GM20431 (cell line): Measurements from ENCODE around the gene CAMKMT.

ENCODE experiments used
- in situ Hi-C: fragments of 300-500 bp; cut with MseI, MboI; formaldehyde crosslinking; loops from one replicate; pipeline ENCODE4 v1.15.0; 2020; ENCODE audit warnings: low sequenced_read_pairs; ENCODE audit not compliant: unreplicated experiment

The CAMKMT gene

DNA sequence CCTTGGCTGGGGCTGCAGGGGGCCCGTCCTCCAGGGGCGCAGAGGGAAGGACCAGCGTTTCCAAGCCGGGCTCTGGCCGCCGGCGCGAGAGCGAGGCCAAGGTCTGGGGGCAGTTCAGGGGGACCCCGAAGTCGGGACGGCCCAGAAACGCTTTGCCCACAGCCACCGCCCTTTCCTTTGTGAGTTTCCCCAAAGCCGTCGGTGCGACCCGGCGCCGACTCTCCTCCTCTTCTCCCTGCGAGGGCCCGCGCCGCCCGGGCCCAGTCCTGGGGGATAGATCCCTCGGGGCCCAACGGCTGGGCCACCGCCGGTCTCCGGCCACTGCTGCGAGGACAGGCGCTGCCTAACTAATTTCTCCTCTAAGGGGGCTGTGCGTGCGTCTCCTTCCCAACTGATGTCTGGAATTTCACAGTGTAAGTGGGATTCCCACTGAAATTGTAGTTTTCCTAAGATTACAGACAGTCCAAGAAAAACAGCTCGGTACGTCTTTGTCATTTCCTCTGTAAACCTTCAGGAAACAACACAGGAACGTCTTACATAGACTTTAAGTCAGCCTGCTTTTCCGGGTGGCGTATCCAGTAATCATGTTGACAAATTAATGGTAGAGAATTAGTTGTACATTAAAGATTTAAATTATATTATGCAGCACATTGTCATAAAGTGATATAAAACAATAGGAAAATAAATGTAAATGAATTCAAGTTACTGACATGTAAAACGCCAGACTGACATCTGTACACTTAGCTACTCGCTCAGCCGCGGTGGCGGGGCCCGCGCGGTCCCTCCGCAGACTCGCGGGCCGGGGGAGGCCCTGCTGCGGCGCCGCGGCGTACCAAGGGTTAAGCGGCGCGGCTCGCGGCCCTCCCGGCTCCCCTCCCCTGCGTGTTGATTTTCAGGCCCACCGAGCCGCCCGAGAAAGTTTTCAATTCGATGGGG lies 440.4 kb downstream of the CAMKMT start:
- in situ Hi-C loops = no loop called here

DNA sequence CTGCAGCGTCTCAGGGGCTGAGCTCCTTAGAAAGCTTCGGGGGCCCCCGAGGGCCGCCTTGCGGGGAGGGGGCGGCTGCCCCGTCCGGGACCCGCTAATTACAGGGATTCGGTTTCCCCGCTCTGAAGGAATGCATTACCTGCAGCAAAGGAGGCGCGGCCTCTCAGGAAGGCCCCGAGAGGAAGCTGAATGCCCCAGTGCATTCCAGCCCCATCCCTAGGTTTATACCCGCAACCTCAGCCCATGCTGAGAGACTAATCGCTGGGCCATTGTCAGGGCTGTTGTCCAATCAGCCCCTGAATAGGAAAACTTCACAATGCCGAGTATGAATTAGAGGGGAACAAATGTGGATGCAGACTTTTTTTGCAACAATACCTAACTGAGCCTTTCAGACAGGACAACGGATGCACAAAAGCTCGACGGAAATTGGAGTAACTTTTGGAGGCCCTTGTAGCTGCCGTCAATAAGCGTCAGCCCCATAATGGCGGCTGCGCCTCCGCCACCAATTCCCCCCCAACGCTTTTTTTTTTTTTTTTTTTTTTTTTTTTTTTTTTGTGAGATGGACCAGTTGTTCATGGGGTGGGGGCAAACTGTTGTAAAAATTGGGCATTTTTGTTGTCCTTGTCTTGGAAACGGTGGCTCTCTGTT lies 441.2 kb downstream of the CAMKMT start:
- in situ Hi-C loops = no loop called here

DNA sequence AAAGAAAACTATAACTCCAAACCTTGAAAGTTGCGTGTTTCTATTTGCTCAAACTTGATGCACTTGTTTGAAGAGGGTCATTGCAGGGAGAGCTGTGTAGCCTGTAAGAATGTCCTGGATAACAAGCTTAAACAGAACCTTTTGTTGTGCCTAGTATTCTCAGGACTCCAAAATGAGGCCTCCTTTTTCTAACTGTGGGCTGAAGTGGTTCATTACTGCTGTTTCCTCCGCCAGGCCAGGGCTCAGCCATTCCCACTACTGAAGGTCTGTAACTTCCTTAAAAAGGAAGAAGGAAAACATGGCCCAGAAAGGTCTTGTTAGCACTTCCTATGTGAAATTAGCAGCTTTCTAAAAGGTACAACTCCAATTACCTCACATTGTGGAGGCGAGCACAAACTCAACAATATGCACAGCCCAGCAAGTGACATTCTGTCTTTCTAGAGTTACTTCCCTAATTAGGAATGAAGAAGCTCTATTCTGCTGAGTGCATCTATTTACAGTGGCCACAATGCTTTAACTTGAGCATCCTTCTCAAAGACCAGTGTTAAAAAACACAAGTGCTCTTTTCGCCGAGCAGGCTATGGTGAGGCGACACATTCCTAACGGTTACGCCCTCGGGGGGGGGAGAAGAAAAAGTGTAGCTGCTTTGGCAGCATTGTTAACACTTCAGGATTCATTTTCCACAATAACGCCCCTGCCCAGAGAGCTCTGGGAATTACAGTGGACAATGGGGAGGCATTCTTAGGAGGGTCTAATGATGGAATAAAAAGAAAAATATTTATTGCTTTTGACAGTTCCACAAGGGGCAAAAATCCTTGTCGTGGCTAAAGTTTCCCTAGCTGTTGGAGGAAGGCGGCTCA lies 442.9 kb downstream of the CAMKMT start:
- in situ Hi-C loops = no loop called here

DNA sequence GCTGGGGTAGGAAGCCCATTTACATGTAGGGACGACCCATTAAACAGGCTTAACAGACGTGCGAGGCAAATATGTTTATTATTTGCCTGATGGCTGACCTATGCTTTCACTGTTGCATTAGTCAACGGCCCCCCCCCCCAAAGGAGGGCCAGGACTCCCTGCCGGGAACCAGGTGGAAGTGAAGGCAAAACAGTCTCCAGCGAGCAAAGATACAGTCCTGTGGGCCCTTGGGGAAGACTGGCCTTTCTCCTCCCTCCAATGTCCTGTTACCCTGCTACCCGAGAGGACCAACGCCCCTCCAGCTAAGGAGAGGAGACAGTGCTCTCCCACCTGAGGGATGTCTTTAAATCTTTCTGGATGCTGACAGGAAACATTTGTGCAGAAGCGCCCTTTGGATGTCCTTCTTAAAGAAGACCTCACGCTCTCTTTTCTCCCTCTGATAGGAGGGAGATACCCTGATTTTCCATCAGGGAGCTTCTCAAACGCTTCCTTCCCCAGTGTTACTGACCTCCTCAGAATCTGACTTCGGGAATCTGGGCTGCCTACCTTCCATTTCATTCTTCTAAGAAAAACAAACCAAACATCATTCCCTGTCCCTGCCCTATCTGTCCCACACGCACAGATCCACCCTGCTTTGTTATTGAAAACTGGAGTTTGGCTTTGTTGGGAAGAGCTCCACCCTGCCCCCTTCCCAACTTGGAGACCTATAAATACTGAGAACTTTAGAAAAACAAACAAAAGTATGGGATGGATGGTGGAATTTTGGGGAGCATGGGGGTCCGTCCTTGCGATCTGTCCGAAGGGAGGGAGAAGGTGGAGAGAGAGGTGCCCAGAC lies 443.9 kb downstream of the CAMKMT start:
- in situ Hi-C loops = no loop called here

DNA sequence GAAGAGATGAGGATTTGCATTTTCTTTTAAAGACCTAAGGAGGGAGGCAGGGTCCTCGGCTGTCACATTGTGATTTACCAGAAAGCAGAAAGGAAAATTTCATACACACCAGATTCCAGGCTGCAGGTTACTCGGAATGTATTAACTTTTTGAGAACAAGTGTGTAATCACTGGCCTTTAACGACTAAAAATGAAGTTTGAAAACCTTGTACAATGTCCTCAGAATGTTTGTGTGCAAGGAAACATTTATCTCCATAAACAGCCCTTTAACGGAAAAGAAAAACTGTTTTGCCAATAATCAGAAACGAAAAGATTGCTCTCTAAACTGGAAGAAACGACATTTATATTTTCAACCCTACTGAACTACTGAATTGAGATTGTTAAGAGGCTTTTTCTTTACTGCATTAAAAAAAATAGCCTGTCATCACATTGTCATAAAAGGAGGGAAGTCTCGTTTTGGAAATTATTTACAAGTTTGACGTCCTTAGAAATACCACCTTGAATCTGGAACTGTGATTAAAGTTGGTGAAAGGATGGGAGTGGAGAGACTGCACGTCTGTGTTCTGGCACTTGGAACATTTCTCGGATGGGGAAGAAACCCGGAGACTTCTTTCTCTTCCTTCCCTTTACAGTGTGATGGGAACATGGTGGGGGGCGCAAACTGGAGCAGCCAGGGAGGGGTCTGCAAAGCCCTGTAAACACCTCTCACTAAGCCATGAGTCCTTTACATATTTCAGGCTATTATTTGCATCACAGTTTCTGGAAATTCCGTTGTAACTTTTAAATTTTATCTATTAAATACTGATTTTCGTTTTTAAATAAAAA lies 445.7 kb downstream of the CAMKMT start:
- in situ Hi-C loops = no loop called here

DNA sequence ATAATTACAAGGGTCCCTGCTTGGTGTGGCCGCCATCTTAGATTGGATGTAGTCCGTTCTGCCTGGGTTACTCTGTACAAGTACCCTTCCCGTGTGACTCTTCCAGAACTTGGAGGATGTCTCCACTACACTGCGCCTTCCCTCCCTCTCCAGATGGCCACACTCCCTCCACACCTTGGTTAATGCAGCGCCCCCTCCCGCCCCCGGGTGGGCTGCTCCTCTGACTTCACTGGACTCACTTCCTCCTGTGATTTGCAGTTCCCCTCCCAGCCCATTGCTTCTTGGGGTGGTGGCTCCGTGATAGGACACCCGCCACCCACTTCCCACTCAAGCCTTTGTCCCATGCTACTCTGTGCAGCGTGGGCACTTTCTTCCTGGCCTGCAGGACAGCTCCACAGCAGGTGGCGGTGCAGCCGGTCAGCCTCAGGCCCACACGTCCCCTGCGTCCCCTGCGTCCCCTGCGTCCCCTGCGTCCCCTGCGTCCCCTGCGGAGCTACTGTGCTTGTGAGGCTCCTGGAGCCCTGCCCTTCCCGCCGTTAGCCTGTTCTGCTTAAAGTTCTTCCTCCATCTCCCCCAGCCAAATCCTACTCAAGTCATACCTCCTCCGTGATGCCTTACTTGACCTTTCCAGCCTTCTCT lies 449.3 kb downstream of the CAMKMT start:
- in situ Hi-C loops = no loop called here

DNA sequence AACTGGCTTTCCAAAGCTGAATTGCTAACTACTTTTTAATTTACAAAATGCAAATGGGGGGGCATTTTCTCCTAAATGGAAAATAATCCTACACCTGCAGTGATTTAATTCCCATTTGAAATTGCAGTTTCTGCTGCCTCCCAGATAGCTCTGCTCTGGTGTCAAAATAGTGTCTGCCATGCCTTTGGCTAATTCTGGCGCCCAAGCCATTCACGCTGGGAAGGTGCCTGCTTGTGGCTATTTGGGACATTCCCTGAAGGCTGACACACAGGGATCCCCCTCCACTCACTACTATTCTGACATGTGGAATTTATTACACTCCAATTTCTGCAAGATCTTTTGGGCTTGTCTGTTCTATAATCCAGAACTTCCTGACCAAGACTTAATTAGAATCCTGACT lies 451.4 kb downstream of the CAMKMT start:
- in situ Hi-C loops = no loop called here

DNA sequence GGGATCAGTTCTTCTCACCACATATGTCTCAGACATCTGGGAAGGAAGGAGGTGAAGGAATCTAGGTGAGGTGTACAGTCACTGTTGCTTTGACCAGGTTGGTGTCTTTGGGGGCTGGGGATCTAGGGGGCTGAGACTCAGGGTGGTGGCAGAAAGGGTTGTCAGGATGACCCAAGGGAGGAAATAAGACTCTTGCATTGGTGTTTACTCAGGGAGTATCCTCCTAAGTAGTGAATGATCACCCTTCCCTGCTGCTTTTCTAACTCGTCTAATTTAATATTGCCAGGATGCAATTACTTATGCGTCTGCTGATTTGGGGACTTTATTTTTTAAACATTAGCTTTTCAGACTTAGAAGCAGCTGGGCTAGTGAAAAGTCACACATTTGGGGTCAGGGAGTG lies 451.9 kb downstream of the CAMKMT start:
- in situ Hi-C loops = no loop called here

DNA sequence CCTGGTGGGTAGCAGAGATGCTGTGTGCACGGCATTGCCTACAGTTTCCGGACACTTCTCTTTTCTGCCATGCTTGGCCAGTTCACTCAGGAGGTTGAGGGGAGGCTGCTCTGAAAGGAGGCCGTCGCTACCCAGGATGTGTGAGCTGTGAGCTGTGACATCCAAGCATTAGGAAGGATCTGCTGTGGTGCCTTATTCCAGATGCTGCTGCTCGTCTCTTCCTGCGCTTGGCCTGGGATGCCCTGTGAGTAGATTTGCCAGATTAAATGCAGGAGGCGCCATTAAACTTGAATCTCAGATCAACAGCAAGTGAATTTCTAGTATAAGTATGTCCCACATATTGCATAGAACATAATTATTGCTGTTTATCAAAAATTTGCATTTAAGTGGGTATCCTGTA lies 455.5 kb downstream of the CAMKMT start:
- in situ Hi-C loops = no loop called here

DNA sequence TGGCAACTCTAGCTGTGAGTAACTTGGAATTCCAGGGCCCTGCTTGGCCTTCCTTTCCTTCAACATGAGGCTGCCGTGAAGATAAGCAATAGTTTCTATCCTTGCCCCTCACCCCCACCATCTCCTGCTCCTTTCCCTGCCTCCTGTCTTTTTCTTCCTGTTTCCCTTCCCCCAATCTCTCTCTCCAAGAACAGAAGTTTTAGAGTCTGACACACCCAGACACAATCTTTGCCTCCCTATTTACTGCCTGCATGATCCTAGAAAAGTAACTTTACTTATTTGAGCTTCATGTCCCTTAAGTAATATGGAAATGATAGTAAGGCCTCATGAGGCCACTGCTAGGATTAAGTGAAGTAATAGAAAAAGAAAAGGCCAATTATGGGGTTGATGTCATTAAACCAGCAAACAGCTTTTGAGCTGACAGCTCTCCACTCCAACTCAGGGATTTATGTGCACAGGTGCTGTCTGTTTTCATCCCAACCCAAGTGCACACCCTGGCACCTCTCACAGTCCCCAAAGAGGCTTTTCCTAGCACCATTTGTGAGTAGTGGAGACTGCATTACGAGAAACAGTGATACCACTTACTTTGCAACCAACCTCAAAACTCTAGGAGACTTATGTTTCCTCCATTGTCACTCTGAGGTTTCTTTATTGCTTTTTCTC lies 456.1 kb downstream of the CAMKMT start:
- in situ Hi-C loops = no loop called here

DNA sequence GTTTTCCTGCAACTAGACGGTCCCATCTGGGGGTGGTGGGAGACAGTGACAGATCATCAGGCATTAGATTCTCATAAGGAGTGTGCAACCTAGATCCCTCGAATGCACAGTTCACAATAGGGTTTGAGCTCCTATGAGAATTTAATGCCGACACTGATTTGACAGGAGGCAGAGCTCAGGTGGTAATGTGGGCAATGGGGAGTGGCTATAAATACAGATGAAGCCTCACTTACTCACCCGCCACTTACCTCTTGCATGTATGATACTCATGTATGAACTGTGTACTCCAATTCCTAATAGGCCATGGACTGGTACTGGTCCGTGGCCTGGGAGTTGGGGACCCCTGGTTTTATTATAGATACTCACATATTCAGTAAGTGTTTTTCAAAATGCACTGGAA lies 457.3 kb downstream of the CAMKMT start:
- in situ Hi-C loops = no loop called here

DNA sequence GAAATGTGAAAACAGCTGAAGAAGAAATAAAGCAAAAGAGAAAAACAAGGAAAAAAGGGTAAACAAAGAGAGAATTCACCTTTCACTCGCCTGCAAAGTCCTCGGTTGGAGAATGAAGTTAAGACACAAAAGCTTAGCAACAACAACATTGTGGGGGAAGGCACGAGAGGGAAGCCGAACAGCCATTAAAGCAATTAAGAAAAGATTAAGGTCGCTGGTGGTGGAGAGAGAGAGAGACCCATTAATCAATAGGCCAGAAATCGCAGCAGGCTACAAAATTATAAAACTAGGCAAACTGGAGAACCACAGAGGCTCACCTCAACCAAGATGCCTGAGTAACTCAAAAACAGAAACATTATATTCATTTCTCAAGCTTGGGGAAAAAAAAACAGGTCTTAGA lies 459.8 kb downstream of the CAMKMT start:
- in situ Hi-C loops = no loop called here

DNA sequence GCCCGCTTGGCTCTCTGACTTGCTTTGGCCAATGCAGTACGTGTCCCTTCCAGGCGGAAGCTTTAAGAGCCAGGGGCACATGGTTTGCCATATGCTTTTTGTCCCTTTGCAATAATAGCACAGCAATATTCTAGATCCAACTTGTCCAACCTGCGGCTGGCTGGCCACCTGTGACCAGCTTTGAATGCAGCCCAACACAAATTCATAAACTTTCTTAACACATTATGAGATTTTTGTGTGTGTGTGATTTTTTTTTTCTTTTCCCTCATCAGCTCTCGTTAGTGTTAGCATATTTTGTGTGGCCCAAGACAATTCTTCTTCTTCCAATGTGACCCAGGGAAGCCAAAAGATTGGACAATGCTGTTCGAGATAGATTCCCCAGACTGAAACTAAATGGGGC lies 460.4 kb downstream of the CAMKMT start:
- in situ Hi-C loops = no loop called here
